Brain microvascular endothelial cell (primary cell): Measurements from ENCODE around the gene S100A16.
A peak's percentile ranks its signal among the peaks of the same experiment; 100 is the strongest.

ENCODE experiments used
- DNase-seq: peaks from one replicate; pipeline ENCODE4 v3.0.0-alpha.2; 2020
- H3K27ac ChIP-seq: fragments of 250-450 bp; sonication (Bioruptor Pico); 2 replicates; pipeline ENCODE4 v1.5.1; 2020; ENCODE audit warnings: mild to moderate bottlenecking, moderate library complexity
- H3K27me3 ChIP-seq: fragments of 250-450 bp; sonication (Bioruptor Pico); replicated peaks from 2 replicates; pipeline ENCODE4 v1.5.1; 2020; ENCODE audit warnings: mild to moderate bottlenecking
- H3K36me3 ChIP-seq: fragments of 250-450 bp; sonication (Bioruptor Pico); replicated peaks from 2 replicates; pipeline ENCODE4 v1.5.1; 2020; ENCODE audit warnings: mild to moderate bottlenecking
- H3K4me3 ChIP-seq: 2 replicates; pipeline ENCODE4 v1.5.1; 2011; ENCODE audit warnings: low read depth, mild to moderate bottlenecking, control low read depth, low read length, moderate library complexity
- in situ Hi-C: cut with HindIII; loops from 2 replicates; pipeline ENCODE4 v1.10.0; 2017; ENCODE audit warnings: low sequenced_read_pairs, low pct_ligation_motif_present
- TF ChIP-seq, protein P1 (sequence below): IDR thresholded peaks from 2 replicates; pipeline ENCODE4 v1.5.1; 2011; ENCODE audit warnings: low read depth, mild to moderate bottlenecking, moderate library complexity, low read length, control low read depth, inconsistent platforms; ENCODE audit errors: missing control alignments

S100A16 gene

DNA sequence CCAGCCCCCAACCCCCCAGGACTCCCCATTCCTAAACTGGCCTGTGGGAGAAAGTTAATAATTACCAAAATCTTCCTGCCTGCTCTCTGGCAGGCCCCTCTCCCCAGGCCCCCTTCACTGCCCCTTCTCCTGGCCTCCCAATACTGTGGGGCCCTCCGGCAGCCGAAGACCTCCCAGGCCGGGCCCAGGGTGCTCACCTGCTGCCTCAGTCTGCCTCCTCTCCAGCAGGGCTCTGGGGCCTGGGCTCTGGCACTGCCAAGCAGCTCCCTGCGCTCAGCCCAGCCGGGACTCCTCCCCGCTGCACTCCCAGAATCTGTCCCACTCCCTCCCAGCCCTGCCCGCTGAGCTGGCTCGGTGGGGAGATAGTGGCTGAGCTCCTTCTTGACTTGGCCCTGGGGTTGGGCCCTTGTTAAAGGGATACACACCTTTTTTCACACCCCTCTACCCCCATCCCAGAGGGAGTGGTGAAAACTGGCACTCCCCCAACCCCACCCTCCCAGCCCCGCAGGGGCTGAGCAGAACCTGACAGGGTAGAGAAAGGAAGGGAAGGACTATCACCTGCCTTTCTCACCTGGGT lies at the start of gene S100A16:
Gene S100A16, minus strand, starts transcription at position 383 of the 577 bp plus-strand sequence. CDS start 4,986 bp downstream, outside the sequence.
- in situ Hi-C loops = no loop called here
- Histone ChIP-seq H3K4me3 (peak within 1 kb of the TSS; percentile 61), H3K36me3 (peaks cover 2% of the 10 kb centered on the region), H3K27ac (no peak within 1 kb of the TSS), H3K27me3 (no peaks in the 10 kb centered on the region)
- DNase-seq = peak; percentile 27
- TF ChIP-seq, protein P1, sequence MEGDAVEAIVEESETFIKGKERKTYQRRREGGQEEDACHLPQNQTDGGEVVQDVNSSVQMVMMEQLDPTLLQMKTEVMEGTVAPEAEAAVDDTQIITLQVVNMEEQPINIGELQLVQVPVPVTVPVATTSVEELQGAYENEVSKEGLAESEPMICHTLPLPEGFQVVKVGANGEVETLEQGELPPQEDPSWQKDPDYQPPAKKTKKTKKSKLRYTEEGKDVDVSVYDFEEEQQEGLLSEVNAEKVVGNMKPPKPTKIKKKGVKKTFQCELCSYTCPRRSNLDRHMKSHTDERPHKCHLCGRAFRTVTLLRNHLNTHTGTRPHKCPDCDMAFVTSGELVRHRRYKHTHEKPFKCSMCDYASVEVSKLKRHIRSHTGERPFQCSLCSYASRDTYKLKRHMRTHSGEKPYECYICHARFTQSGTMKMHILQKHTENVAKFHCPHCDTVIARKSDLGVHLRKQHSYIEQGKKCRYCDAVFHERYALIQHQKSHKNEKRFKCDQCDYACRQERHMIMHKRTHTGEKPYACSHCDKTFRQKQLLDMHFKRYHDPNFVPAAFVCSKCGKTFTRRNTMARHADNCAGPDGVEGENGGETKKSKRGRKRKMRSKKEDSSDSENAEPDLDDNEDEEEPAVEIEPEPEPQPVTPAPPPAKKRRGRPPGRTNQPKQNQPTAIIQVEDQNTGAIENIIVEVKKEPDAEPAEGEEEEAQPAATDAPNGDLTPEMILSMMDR = no peak

DNA sequence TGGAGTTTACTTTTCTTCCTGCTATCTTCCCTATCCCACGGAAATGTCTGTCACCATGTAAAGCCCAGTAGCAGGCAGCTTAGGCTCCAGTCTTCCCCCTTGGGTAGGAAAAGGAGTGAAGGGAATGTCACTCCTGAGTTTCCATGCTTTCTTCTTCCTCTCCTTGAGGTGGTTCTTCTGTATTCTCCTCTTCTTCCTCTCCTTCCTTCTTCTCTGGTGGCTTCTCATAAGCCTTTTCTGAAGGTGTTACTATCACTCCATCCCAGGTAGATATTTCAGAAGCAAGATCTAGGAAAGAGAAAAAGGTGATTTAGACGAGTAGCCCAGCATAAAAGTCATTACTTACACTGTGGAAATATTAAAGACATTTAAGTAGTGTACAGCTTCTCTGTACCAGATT lies 49.3 kb upstream of the S100A16 start:
- DNase-seq = no peak
- Histone ChIP-seq H3K4me3 (no peak overlapping the region), H3K27ac (no peak overlapping the region), H3K27me3 (no peaks in the 10 kb centered on the region), H3K36me3 (peaks cover 65% of the 10 kb centered on the region)
- TF ChIP-seq, protein P1 = no peak
- in situ Hi-C loops = no loop called here

GRCh38 chr1:153661111-153661708 lies 48.3 kb upstream of the S100A16 start:
- Histone ChIP-seq H3K4me3 (no peak overlapping the region), H3K27me3 (no peaks in the 10 kb centered on the region), H3K27ac (no peak overlapping the region), H3K36me3 (peaks cover 54% of the 10 kb centered on the region)
- in situ Hi-C loops = no loop called here
- TF ChIP-seq, protein P1 = no peak
- DNase-seq = no peak

DNA sequence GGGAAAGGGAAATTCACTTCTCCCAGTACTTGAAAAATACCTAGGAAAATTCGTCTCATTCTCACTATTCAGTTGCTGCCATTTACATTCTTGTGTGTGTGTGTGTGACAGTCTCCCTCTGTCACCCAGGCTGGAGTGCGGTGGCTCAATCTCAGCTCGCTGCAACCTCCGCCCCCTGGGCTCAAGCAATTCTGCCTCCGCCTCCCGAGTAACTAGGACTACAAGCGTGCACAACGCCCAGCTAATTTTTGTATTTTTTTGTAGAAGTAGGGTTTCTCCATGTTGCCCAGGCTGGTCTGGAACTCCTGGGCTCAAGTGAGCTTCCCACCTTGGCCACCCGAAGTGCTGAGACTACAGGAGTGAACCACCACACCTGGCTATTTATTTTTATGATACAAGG lies 46.7 kb upstream of the S100A16 start:
- H3K4me3 ChIP-seq = peak overlapping the region; percentile 84

DNA sequence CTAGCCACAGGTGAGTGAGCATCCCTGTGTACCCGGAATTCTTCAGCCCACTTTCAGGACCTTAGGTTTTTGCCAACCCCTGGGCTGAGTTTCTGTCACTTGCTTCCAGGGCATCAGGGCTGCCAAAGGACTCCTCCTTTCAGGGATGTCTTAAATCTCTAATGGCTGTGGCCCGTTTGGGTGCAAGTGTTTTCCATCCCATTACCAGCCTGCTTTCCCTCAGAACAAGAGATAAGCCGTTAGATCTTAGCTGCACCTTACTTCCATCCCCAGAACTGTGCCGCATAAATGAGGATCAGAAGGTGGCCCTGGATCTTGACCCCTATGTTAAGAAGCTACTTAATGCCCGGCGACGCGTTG lies 46.2 kb upstream of the S100A16 start:
- Histone ChIP-seq H3K36me3 (peaks cover 34% of the 10 kb centered on the region), H3K27me3 (no peaks in the 10 kb centered on the region), H3K27ac (peak overlapping the region; percentile 92), H3K4me3 (peak overlapping the region; percentile 84)
- in situ Hi-C loops = no loop called here
- no peak for DNase-seq
- TF ChIP-seq, protein P1 = no peak

More for the DNA sequence above, 46.7 kb upstream of the S100A16 start:
- Histone ChIP-seq H3K36me3 (peaks cover 39% of the 10 kb centered on the region), H3K27me3 (no peaks in the 10 kb centered on the region), H3K27ac (no peak overlapping the region)
- in situ Hi-C loops = no loop called here
- no peak for DNase-seq
- TF ChIP-seq, protein P1 = no peak
